IPS-NIHi7 (cell line): ENCODE results near the gene UPP1.

Experiments
- DNase-seq: peaks from one replicate; pipeline ENCODE4 v3.0.0; 2012; ENCODE audit warnings: mixed read lengths; ENCODE audit errors: extremely low spot score

The UPP1 gene

GRCh38 chr7:48085433-48085791 is 3.7 kb upstream of the UPP1 start:
- no peak for DNase-seq

DNA sequence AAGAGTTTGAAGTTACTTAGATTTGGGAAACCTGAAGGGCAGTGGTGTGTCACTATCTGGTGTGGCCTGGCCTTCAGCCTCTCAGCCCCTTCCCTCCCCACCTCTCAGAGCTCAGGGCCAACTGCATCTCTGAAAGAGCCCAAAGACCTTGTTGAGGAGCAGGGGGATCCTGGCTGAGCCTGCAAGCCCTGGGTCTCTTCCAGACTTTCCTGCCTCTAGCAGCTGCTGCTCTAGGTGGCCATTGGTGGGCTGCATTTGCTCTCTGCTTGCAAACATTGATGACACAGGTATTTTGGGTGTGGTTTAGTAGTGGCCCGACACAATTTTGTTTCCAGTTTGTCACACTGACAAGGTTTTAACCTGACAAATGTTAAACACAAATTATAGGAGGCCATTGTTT is 3.1 kb upstream of the UPP1 start:
- DNase-seq = no peak

DNA sequence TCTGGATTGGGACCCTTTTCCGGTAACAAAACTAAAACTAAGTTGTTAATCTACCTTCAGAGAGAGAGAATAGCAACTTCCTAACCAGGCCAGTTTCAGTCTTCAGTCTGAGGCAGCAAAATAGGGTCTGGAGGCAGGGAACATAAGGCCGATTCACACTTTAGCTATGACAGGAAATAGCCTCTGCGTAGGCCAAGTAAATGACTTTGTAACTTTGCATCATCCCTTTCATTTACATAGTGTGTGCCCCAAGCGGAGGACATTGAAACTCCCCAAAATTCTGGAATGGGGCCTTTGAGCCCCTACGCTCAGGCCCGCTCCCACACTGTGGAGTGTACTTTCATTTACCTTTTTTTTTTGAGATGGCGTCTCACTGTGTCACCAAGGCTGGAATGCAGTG is 1.7 kb upstream of the UPP1 start:
- no peak for DNase-seq

DNA sequence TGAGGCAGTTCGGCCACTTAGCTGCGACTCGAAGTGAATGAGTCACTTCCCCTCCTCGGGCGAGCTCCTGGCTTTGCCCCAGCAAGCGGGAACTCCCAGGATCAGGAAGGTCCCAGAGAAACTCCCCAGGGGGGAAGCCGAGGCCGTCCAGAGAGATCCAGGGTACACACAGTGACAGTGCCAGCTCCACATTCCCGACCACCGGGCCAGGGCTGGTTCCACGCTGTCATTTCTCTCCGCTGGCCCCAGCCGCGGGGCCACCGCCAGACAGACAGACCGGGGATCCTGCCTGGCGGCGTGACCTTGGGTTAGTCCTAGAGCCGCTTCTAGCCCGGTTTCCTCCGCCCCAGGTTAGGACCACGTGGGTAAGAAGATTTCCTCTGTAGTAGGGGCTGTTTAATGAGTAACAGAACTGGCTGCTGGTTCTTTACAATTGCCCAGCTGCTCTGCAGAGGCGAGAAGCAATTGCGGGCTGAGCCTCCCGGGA is 463 bp upstream of the UPP1 start:
- DNase-seq = peak; percentile 64

DNA sequence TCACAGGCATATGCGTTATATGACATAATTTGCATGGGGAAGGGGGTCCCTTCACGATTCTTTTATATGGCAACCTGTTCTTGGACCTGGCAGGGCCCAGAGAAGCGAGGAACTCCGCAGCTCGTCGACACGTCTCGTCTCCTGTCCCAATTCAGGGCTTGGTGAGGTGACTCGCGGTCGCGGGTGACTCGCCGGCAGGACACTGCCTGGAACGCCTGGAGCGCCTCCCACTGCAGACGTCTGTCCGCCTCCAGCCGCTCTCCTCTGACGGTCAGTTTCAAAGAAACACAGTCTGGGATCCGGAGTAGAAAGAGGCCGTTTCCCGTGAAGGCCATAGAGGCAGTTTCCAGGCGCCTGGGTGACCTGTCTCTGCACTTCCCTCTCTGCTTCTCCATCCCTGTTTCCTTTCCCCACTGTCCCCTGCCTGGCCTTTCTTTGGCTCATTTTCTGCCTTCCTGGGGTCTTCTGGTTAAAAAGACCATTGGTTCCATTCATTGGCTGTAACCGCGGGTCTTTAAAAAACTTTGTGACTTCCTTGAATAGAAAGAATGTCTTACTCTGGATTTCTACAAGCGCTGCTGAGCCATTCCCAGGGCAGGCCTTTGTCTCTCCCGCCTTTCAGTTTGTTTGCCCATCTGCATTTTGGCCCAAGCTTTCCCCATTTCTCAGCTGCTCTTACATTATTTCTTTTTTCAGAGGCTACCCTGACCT is 1.2 kb downstream of the UPP1 start:
- DNase-seq = peak; percentile 22

- no peak for DNase-seq
These were observed 2.7 kb downstream of the UPP1 start for GRCh38 chr7:48091506-48092433.

DNA sequence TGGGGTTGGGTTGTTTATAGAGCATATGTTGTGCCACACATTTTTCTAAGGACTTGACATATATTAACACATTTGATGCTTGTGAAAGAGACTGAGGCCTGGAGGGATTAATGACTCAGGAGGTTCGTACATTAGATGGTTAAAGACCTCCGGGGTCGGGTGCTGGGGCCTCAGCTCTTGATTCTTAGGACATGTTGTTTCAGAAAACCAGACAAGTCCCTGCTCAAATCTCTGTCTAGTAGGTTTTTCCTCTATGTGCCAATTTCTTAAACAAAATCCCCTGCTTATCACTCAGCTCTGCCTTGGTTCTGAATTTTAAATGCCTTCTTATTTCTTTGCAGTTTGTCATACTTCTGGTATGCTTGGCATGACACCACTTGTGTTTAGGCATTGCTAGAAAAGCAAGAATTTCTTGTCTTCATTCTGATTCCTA is 5.8 kb downstream of the UPP1 start:
- DNase-seq = no peak

- DNase-seq = no peak
These were observed 7.2 kb downstream of the UPP1 start for GRCh38 chr7:48096273-48096672.

GRCh38 chr7:48097521-48098231 is 8.6 kb downstream of the UPP1 start:
- DNase-seq = no peak

GRCh38 chr7:48098846-48099245 is 9.8 kb downstream of the UPP1 start:
- no peak for DNase-seq

DNA sequence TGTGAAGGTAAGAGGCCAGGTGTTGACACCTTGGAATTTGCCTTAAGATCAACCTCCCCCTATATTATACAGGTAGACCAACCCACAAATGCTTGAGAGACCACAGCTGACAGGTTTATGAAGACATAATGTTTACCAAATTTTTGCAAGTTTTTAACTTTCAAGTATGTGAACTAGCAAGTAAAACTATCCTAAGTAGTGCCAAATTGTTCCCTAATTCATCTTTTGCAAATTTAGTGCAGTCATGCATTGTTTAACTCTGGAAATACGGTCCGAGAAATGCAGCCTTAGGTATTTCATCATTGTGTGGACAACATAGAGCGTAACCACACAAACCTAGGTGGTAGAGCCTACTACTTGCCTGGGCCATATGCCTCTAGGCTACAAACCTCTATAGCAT is 10.7 kb downstream of the UPP1 start:
- no peak for DNase-seq

DNA sequence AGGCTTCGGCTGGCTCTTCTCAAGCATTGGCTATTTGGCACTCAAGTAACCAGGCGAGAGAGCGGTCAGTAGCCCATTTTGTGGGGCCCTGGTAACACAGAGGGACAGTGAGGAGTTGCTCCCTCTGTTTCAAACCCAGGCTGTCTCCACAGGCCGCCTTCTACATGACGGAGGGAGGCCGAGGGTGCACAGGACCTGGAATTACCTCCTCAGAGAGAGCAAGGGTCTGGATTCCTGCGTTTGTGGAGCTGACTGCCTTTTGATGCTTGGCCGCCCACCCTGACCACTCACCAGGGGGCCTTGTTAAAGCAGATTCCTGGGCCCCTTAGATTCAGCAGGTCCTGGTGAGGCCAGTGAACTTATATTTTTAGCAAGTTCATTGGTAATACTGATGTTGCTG is 12.3 kb downstream of the UPP1 start:
- no peak for DNase-seq

GRCh38 chr7:48101968-48102367 is 12.9 kb downstream of the UPP1 start:
- DNase-seq = peak; percentile 38

DNA sequence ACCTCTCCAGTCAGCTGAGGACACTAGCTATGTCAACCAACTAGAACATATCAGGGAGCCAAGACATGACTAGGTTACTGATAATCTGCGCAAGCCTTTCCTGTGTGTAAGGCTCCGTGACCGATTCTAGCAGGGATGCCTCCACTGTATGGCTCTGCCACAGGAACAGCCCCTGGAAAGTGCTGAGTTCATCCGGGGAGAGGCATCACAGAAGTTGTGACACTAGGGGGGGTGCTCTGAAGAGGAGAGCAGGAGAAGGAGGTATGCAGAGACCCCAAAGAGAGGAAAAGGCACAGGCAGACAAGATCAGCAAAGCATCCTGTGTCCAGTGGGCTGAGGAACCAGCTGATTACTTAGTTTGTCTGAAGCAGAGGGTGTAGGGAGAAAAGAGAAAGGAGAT is 13.5 kb downstream of the UPP1 start:
- no peak for DNase-seq

DNA sequence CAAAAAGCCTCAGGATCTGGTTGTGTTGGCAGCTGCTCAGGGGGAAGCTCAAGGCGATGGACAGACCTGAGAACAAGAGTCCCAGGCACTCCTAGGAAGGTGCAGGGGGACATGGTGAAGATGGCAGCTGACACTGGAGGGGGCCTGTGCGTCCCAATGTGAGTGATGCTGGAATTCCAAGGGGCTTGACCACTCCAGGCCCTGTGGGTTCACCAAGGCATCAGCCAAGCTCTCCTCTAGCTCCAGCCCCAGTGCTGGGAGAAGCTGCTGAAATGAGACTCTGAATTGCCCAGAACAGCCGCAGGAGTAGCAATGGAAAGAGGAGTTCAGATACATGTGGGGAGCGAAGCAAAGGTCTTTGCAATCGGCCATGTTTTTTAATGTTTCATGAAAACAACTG is 16.0 kb downstream of the UPP1 start:
- no peak for DNase-seq

DNA sequence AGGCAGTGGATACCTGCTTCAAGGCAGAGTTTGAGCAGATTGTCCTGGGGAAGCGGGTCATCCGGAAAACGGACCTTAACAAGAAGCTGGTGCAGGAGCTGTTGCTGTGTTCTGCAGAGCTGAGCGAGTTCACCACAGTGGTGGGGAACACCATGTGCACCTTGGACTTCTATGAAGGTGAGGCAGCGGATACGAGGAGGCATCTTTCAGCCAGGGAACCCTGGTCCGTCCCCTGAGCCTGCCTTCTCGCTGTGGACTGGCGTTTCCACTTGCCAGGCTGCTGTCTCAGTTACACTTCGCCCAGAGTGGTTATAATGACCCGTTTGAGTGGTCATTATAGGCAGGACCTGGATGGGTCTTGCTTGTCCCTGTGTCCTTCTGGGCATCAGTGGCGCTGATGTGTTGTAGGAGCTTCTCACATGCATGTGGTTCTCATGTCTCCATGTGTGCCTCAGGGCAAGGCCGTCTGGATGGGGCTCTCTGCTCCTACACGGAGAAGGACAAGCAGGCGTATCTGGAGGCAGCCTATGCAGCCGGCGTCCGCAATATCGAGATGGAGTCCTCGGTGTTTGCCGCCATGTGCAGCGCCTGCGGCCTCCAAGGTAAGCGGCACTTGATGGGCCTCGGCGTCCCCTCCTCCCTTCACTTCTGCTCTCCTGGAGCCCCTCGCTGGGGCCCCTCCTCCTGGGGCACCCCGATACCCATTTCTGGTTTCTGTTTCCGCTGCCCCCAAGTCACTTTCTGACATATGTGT is 18.0 kb downstream of the UPP1 start:
- DNase-seq = no peak

DNA sequence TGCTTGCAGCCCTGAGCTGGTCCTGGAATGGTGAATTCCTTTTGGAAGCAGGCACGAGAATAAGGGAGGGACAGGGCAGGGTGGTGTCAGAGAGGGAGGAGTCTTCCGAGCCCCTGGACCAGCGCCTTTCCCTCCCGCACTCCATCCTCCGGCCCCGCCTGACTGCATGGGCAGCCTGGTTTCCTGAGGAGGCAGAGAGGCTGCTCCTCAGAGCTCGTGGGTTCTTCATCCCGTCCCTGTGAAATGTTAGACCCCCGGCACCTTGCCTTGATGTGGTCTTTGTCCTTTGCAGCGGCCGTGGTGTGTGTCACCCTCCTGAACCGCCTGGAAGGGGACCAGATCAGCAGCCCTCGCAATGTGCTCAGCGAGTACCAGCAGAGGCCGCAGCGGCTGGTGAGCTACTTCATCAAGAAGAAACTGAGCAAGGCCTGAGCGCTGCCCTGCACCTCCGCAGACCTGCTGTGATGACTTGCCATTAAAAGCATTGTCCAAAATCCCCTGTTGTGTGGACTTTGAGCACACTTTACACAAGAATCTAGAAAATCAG is 18.9 kb downstream of the UPP1 start:
- no peak for DNase-seq

DNA sequence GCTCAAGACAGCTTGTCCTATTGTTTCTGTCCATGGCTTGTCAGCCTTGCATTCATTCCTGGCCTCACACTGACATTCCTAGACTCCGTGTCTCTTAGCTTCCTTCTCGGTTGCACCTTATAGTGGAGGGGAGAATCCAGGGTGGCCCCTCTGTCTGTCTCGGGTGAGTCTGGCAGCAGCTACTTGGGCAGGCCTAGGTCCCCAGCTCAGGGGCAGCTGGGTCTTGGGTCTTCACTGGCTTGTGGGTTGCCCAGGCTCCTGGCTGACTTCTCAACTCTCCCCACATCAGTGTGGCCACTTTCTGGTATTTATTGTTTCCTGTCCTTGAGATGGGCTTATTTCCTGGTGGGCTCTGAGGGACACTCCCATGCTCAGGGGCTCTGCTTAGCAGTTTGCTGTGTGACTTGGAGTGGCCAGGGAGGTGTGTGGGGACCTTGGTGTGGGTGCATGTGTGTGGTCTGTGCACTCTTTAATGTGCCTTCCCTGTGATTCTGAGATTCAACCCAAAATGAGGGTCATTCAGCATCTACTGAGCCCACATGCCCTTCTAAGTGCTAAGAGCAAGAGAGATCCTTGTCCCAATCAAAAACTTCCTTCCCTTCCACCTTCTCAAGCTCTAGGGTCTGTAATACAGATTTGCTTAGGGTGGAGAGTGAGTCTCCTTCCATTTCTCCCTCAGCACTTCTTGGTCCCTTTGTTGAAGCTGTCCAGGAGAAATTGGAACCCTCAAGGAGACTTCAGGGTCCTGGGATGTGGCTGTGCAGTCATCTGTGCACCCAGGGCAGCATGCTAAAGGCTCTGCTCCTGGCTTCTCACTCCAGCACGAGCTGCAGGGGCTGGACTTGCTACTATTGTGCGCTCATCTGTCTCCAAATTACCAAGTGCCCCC is 20.1 kb downstream of the UPP1 start:
- no peak for DNase-seq

DNA sequence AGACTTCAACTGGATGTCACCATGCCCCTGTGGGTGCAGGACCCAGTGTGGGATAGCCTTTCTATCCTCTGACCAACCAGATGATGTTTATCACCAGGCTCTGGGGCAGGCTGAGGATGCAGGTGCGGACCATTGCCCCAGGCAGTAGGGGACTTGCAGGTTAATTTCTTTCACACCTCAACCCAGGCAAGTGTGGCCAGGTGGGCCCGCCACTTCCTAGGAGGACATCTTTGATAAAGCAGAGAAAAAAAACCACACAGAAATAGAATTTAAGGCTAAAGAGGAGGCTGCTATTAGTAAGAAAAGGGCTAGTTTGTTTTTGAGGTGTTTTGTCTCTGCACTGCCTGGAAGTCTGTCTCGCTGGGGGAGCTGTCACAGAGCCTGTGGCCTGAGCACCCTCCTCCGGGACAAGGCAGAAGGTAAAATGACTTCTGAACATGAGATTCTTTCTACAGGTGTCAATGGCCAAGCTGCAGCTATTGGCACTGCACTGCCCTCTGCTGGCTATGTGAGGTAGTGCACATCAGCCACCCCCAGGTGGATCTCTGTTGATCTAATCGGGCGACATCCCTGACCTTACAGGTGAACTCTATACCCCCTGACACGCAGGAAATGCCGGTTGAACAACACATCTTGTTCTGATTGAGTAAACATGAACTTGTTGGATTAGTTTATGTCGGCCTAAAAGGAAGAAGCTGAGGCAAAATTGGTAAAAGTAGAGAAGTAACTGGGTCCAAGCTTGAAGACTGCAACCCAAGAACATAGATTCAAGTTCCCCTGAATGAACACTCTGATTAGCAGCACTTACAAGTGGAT is 21.0 kb downstream of the UPP1 start:
- DNase-seq = peak; percentile 87
